ENCODE measurements around the gene RCAN1.
A peak's percentile ranks its signal among the peaks of the same experiment; 100 is the strongest.
"Not testable (repeated sequence)": the region's sequence is repeated elsewhere in the genome, so short reads cannot be mapped to it uniquely, and the experiment has no call there.

Gene RCAN1

GRCh38 chr21:34514576-34515115 is 100.3 kb downstream of the RCAN1 start:
- peak; percentile 44 for DNase-seq (ENCODE audit: low read depth)

GRCh38 chr21:34513129-34513675 is 101.7 kb downstream of the RCAN1 start:
- peak; percentile 52 for DNase-seq (ENCODE audit: low read depth)

- DNase-seq (ENCODE audit: low read depth), result peak; percentile 84
Observed at GRCh38 chr21:34511787-34512455, 103.0 kb downstream of the RCAN1 start, which contains the start of gene KCNE1. TSS of gene KCNE1 (minus strand) at chr21:34512210. CDS start at chr21:34449634, 62,576 bp downstream.

- peak; percentile 76 for DNase-seq (ENCODE audit: low read depth)
Observed at GRCh38 chr21:34511181-34511580, 103.7 kb downstream of the RCAN1 start.

- peak; percentile 80 for DNase-seq (ENCODE audit: low read depth)
Observed at GRCh38 chr21:34510148-34511142, 104.5 kb downstream of the RCAN1 start.

- DNase-seq (ENCODE audit: low read depth), result no peak
Observed at GRCh38 chr21:34509151-34509550, 105.8 kb downstream of the RCAN1 start.

- peak; percentile 36 for DNase-seq (ENCODE audit: low read depth)
Observed at GRCh38 chr21:34504595-34504994, 110.3 kb downstream of the RCAN1 start.

- DNase-seq (ENCODE audit: low read depth), result no peak
Observed at GRCh38 chr21:34502480-34503106, 112.3 kb downstream of the RCAN1 start.

- DNase-seq (ENCODE audit: low read depth), result no peak
Observed at GRCh38 chr21:34501716-34502115, 113.2 kb downstream of the RCAN1 start.

- DNase-seq (ENCODE audit: low read depth), result no peak
Observed at GRCh38 chr21:34500191-34500590, 114.7 kb downstream of the RCAN1 start.

- peak; percentile 49 for DNase-seq (ENCODE audit: low read depth)
Observed at GRCh38 chr21:34499116-34499515, 115.8 kb downstream of the RCAN1 start.

- peak; percentile 90 for DNase-seq (ENCODE audit: low read depth)
Observed at GRCh38 chr21:34498623-34499022, 116.3 kb downstream of the RCAN1 start.

- not testable (repeated sequence) for DNase-seq (ENCODE audit: low read depth)
Observed at GRCh38 chr21:34483854-34484253, 131.1 kb downstream of the RCAN1 start.

GRCh38 chr21:34483435-34483834 is 131.5 kb downstream of the RCAN1 start:
- not testable (repeated sequence) for DNase-seq (ENCODE audit: low read depth)

GRCh38 chr21:34467333-34467732 is 147.6 kb downstream of the RCAN1 start:
- not testable (repeated sequence) for DNase-seq (ENCODE audit: low read depth)
